HG03095 (cell line): ENCODE data around the gene PARD3B.

Experiments
- ATAC-seq: cut with Tn5 transposase; IDR thresholded peaks from one replicate; pipeline ENCODE4 v1.9.1; 2021; ENCODE audit warnings: moderate library complexity; ENCODE audit not compliant: unreplicated experiment

PARD3B gene

DNA sequence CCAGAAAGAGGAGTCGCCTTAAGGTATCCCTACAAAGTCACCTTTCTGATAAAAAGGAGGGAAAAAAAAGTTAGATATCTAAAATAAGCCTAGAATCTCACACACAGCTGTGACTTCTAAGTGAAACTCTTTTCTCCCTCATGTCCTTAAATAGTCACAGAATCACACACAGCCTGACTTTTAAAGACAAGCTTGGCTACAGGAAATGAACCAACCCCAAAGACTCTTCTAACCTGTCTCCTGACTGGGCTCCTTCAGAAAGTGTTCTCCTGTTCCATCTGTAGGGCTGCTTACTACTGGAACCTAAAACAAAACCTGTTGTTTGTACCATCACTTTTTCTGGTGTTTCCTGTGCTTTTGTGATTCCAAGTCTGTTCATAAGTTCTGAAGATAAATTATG lies 1074.3 kb downstream of the PARD3B start:
- ATAC-seq, result no peak

DNA sequence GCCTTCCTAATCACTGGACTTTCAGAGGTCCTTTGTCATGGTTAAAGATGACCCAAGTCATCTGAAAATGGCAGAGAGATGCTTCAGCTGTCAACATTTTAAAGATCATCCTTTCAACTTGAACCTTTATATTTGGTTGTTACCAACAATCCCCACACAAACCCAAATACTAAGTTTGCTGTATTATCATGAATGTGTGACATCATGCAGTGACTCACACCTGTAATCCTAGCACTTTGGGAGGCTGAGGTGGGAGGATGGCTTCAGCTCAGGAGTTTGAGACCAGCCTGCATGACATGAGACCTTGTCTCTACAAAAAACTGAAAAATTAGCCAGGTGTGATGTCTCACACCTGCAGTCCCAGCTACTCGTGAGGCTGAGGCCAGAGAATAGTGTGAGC lies 1081.8 kb downstream of the PARD3B start:
- ATAC-seq, result no peak

DNA sequence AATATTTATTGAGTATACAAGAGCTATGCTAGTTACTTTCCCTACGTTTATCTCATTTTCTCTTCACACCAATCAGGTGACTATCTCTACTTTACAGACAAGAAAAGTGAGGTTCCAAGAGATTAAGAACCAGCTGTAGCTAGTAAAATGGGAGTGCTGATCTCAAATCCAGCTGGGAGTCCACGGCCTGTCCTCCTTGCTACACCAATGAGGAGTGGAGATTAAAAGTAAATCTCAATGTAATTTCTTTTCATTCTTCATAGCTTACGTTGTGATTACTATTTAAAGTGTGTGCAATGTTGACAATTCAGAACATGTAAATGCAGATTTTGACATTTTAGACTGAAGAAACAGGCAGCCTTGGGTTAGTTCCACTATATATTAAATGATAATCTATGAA lies 1083.1 kb downstream of the PARD3B start:
- ATAC-seq, result no peak

DNA sequence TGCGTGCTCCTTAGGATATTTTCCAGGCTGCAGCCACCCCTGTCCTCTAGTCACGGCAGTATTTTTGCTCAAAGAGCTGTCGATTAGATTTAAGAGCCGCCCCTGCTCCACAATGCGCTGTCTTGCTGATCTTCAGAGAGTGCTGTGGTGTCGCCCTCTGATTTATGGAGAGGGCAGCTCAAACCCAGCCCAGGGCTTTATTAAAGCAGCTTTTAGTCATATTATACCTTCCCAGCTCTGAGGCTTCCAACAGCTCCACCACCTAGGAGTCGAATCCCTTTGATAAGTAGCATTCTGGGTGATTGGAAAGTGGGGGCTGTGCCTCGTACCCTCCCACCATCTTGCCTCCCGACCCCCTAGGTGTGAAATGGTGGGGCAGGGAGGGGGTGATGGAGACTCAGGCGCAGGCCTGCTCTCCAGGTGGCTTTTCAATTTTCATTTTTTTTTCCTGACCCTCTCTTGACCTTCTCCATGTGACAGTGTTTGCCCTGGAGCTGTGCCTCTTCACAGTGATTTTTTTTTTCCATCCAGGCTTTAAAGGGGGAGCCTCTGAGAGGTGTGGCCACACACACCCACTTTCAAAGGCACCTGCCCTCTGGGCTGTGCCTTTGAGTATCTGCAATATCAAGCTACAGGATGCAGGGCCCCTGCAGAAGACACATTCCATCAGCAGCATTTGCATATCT lies 1084.0 kb downstream of the PARD3B start:
- ATAC-seq, result no peak

DNA sequence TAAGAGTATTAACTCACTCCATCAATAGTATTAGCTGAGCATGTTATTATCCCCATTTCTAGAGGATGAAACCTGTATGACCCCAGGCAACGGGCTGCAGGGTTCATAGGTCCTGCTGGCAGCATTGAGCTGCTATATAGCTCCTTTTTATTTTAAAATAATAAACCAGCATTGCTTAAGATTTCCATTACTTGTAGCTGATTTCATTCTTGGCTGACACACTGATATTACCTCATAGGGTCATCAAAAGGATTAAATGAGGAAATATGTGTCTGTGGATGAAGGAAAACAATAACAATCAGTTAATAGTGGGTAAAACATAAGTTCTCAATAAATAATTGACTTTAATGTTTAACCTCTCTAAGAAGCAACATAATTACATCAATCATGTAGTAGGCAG lies 1088.7 kb downstream of the PARD3B start:
- no peak for ATAC-seq

DNA sequence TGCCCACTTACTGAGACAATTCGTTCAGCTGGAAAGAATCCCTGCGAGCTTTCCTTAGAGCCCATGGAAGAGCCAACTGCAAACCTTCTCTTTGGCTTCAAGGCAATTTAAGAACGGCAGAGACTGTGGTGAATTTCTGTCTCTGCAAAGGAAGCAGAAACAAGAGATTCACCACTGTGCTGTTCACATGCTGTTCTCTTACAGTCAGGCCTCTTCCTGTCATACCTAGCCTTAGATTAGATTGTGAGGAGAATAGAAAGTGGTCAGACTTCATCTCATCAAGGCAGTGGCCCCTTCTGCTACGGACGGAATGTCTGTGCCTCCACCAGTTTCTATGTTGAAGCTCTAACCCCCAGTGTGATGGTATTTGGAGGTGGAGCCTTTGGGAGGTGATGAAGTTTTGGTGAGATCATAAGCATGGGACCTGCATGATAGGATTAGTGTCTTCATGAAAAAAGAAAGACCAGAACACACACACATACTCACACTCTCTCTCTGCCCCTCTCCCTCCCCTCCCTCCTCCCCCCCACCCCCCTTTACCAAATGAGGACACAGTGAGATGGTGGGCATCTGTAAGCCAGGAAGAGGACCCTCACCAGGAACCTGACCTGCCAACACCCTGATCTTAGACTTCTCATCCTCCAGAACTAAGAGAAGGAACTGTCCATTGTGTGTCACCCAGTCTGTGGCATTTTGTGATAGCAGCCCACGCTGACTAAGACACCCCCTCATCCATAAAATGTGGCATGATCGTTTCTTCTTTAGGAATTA lies 1091.5 kb downstream of the PARD3B start:
- ATAC-seq, result no peak

DNA sequence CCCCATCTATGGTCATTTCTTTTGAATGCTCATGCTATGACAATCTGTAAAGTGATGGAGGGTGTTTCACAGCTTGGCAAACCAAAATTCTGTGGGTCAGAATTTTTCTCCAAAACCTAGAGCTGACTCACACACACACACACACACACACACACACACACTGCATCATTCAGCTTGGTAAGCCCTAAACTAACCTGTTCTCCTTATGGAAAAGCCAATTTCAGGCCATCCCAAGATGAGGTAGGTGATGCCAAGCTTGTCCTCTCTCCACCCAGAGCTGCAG lies 1092.0 kb downstream of the PARD3B start:
- no peak for ATAC-seq

DNA sequence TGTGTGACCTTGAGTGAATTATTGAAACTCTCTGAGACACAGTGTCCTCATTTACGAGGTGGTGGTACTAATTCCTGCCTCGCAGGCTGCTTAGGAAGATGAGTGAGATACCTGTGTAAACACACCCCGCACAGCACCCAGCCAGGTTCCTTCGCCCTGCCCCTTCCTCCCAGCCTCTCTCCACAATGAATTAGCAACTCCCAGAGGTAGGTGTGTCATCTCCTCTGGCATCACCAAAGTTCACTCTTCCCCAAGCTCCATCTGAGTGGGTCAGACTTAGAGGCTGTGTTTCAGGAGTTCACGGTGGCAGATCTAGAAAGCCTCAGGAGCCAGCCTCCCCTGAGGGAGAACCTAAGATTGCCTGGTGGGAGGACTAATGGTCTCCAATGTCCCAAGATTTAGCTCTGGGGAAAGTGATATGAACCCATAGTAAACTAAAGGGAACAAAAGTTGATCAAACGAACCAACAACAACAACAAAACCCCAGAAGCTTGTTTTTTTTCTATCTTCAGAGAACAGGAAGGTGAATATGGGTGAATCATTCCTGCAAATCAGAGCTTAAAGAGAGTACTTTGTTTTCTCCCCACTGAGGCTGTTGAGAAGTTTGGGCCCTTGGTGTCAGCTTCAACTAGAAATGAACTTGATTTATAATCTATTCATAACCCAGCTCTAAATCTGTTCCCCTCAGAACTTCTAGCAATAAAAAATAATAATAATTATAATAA lies 1092.7 kb downstream of the PARD3B start:
- ATAC-seq, result no peak

DNA sequence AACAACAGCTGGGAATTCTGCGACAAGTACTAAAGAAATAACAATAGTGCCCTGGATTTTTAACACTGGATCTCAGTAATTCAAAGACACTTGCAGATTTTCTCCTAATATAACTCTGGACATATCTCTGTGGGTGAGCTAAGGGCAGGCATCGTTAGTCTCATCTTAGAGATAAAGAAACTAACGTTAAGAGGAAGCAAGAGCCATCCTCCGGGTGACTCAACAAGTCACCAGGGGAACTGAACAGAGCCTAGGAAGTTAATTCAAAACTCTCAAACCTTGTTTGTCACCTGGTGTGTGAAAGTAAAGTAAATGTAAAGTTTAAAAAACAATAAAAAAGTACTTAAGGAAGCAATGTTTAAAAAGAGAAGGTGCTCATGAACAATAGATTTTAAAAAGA lies 1095.4 kb downstream of the PARD3B start:
- no peak for ATAC-seq

DNA sequence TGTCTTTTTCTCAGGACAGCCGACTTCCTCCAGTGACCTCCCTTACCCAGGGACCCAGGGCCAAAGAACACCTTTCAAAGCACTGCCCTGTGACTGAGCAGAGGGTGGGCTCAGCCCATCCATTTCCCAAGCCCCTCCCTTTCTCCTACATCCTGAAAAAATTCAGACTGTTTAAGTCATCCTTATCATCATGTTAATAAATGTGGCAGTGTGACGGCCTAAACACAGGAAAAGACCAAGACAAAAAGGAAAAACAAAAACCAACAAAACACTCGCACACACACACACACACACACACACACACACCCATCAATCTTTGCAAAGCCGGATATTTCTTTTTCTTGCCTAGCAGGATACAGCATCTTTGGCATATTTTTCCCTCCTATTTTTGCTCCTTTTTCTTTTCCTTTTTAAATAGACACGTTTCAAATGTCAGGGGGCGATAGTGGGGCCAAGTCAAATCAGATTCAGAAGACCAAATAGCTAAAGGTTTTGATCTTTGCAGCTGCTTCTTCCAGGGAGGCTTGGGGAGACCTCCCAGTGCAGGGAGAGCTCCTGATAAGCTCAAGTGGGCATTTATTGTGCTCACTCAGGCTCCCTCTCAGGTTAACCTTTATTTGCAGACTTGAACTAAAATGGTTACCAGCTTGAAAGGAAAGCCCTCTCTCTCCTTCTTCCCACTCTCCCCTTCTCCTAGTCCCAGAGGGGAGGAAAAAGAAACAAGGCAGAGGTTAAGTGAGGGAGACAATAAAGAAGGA lies 1097.5 kb downstream of the PARD3B start:
- ATAC-seq, result no peak

DNA sequence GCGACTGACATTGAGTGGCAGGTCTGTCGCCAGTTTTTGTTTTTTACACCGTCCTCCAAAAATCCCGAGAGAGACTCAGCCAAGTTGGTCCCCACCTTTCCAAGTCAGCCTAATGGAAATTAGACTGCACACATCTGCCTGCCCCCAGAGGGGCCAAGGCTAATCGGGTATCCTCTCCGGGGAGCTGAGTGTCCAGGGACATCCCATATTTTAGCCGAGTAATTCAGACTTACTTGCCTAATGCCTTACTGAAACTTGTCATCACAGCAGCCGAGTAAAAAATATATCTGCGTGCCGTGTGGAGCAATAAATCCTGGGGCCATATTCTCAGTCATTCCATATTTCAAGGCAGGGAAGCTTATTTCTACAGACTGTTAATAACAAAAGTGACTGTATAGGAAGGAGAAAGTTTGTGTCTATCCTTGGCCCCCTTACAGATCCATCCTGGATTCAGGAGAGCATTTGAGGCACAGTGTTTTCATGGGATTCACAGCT lies 1098.2 kb downstream of the PARD3B start:
- no peak for ATAC-seq

DNA sequence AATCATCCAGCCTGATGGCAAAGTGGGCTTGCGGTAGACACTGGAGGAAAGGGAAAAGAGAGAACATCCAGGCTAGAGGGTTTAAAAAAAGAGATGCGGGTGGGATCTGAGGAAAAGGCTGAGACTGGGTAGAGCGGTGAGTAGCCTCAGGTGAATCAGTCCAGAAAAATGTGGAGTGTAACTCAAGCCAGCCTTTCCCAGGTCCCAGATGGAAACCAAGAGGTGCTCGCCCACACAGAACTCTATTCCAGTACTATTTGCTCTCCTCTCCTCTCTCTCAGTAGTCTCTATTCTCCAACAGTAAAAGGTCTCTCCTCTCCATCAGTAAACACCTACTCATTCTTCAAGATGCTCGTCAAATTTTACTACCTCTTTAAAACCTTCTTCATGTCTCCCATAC lies 1098.7 kb downstream of the PARD3B start:
- no peak for ATAC-seq

DNA sequence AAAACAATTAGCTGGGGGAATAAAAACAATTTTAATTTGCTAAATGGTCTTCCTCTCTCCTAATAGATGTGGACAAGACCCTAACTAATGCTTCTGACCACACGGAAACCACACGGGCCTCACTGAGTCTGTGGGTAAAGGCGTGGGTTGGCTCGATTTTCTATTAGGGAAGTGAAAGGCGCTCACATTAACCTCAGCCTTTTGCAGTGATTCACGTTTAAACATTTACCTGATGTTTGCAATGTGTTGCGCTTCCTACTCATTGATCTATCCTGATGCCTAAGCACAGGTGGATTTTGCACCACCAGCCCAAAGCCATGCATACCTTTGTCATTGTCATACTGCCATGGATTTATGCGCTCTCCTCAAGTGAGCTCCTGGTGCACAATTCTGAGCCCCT lies 1101.4 kb downstream of the PARD3B start:
- ATAC-seq, result peak; percentile 93

DNA sequence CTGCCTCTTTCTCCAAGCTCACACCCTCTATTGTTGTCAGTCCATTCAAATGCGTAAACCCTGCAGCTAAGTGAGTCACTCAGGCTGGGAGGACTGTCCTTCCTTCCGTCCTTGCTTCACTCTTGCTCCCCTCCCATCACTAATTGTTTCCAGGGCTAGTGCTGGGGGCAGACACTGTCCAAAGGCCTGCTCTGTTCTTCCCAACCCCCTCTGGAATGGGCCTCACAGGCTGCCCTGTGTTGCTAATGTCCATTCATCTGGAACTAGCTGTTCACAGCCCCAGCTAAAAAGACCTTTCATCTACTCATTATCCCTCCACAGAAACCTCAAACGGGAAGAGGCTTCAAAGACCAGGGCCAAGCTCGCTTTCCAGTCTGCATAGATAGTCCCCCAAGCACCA lies 1105.2 kb downstream of the PARD3B start:
- ATAC-seq, result no peak

DNA sequence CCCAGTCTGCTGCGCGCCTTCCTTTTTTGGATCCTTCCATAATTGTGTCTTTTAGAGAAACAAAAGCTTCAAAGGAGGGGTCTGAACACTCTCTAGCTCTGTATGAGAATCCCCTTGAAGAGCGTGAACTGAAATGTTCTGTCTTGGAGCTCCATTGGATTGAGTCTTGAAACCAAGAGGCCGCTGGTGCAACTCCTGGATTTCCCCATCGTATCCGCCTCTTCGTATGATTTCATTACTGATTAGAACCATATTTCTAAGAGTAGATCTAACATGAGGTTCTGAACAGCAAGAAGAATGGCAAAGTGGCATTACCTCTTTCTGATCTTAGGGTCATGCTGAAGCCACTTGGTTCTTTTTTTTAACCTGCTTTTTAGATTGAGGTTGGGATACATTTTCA lies 1105.7 kb downstream of the PARD3B start:
- no peak for ATAC-seq

DNA sequence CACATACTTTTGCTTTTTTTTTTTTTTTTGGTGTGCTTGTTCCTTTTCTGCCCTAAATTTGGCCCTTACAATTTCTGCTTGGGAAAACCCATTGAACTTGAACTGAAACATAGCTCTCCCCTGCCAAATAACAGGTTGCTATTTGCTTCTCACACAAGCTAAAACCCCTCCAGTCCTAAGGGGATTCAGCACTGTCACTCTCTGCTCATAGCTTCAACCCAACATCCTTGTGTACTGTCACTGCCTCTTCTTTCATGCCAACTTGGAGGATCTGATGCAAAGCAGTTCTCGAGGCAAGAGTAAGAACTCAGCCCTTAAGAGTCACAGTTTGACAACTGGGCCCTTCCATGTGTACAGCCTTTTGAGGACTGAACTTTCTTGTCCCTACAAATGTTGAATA lies 1106.4 kb downstream of the PARD3B start:
- ATAC-seq, result no peak

DNA sequence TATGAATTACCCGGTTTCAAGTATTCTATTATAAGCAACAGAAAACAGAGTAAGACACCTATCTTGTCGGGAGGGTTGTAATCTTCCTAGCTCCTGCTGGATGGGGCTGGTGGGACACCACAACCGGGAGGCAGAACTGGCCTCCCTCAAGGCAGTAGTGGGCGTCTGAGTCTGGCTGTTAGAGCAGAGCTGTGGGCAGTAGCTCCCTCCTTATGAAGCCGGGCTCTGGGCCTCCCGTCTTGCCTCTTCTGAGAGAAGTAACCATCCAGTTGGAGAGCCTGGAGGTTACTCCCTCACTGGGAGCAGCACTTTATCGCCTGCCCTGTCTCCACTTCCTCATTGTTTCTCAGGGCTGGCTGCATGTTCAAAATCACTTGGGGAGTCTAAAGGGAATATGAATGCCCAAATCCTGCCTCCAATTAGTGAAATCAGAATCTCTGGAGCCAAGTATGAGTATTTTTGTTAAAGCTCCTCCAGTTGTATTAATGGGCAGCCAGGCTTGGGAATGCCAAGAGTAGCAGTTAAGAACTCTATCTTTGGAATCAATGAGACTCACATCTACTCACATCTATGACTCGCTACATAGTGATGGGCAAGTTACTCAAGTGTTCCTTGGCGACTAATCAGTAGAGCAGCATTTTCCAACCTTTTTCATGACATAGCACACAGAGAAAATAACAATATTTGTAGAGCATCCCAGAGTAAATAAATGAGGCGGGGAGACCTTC lies 1109.8 kb downstream of the PARD3B start:
- ATAC-seq, result no peak

DNA sequence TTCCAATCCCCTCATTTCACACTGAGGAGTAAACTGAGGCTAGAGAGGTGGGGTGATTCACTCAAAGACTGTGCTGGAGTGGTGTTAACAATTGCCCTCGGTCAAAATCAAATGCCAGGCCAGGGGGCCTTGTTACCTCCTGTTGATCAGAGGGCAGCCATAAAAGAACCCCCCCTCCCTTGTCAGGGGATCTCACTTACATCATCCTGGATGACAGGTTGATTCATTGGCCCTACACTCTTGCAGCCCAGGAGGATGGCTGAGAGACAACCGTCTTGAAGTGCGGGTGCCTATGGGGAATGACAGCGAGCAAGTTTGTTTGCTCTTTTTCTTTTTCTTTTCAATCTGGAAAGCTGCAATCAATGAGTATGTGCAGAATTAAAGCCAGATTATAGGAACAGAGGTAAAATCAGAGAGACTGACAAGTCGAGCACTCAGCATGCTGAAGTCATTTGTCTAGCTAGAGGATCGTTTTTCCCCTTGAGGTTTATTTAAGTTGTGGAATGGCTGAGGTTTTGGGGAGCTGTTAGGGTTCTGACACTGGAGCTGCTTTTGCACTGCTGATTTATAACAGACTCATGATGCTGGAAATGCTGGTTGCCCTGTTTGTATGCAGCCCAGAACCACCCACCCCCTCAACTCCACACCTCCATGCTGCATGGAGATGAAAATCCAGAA lies 1110.6 kb downstream of the PARD3B start:
- ATAC-seq, result no peak

DNA sequence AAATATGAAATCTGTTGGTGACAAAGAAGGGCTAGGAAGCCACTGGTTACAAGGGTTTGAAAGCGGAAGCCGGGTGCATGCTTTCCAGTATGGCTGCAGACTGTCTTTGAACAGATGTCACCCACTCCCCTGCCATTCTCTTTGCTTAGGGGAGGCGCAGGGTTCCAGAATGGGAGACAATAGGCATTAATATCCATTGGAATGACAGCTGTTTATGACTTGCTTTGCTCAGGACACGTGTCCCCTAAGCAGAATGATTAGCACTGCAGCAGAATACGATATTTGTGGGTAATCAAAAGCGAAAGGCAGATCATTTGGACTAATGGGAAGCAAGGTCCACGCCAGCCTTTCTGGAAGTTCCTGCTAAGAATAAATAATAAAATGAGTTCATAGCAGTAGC lies 1111.2 kb downstream of the PARD3B start:
- ATAC-seq, result no peak

DNA sequence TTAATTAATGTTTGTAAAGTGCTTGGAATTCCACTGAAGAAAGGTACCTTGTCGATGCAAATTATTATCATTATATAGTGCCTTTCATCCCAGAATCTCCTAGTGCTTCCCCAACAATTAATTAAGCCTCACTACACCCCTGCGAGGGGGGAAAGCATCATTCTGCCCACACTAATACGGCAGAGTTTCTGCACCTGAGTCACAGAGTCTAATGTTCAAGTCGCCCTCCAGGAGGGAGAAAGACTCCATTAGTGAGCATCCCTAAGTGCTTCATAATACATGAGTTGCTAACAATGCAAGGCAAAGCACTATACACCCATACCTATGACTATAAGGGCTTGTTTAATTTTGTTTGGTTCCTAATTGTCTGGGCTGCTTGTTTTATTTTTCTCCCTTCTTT lies 1111.7 kb downstream of the PARD3B start:
- ATAC-seq, result no peak
